K562 (cell line): ENCODE measurements around the gene HEXIM2. TPM values are rescaled to one million over a fixed set of nuclear protein-coding genes. Genes with fewer than 3 reads are reported as not detected.

Experiments used
- BHLHE40 ChIP-seq: IDR thresholded peaks from 2 replicates; pipeline ENCODE4 v1.6.1; 2011; ENCODE audit warnings: low read length, improper control_type of control experiment
- CHD1 ChIP-seq: fragments of 200-600 bp; sonication (generic); IDR thresholded peaks from one replicate; pipeline ENCODE4 v1.6.1; 2012; ENCODE audit warnings: mild to moderate bottlenecking, moderate library complexity, low read length, inconsistent platforms
- MAZ ChIP-seq, 2 experiments: fragments of 450-650 bp in 1 of 2; sonication (generic) in 1 of 2; formaldehyde crosslinking; IDR thresholded peaks in 1 of 2; conservative IDR thresholded peaks in 1 of 2; 2 replicates each; pipeline versions ENCODE4 v1.4.0 to v1.5.0; 2020; ENCODE audit warnings: mild to moderate bottlenecking in 1 of 2, missing genetic modification reagents in 1 of 2
- MTF1 ChIP-seq: fragments of 250-450 bp; sonication (Bioruptor Pico); IDR thresholded peaks from 2 replicates; pipeline ENCODE4 v1.9.0; 2021; ENCODE audit warnings: moderate library complexity, mild to moderate bottlenecking, inconsistent platforms, borderline replicate concordance
- POLR2AphosphoS2 ChIP-seq: IDR thresholded peaks from 2 replicates; pipeline ENCODE4 v1.6.1; 2012; ENCODE audit warnings: low read length, improper control_type of control experiment
- POLR3G ChIP-seq: IDR thresholded peaks from 2 replicates; pipeline ENCODE4 v1.6.1; 2011; ENCODE audit not compliant: insufficient read length, insufficient replicate concordance; ENCODE audit errors: extremely low read depth
- RBFOX2 ChIP-seq: fragments of 200-400 bp; formaldehyde crosslinking; IDR thresholded peaks from 2 replicates; pipeline ENCODE4 v1.6.1; 2017; ENCODE audit warnings: low read depth, mild to moderate bottlenecking, low read length, moderate library complexity
- SMARCE1 ChIP-seq: fragments of 450-650 bp; IDR thresholded peaks from 2 replicates; pipeline ENCODE4 v1.7.1; 2016; ENCODE audit warnings: mild to moderate bottlenecking
- SRF ChIP-seq, 2 experiments: fragments of 250-450, 450-650 bp in 1 of 2; sonication (Bioruptor Pico) in 1 of 2; sonication (generic) in 1 of 2; formaldehyde crosslinking; IDR thresholded peaks; 2 replicates each; pipeline versions ENCODE4 v1.5.0 to v1.5.1; 2020 to 2022; ENCODE audit warnings: mild to moderate bottlenecking in 1 of 2, missing genetic modification reagents in 1 of 2
- ZNF583 ChIP-seq: fragments of 250-450 bp; sonication (Bioruptor Pico); IDR thresholded peaks from 2 replicates; pipeline ENCODE4 v1.4.0; 2020
- ZNF766 ChIP-seq: fragments of 200-800 bp; sonication (Bioruptor generic); conservative IDR thresholded peaks from 2 replicates; pipeline ENCODE4 v1.6.1; 2016; ENCODE audit warnings: missing genetic modification characterization, missing compliant biosample characterization
- ZNF778 ChIP-seq: fragments of 450-650 bp; formaldehyde crosslinking; IDR thresholded peaks from 2 replicates; pipeline ENCODE4 v1.4.0; 2020; ENCODE audit warnings: mild to moderate bottlenecking, moderate library complexity
- ZNF79 ChIP-seq: fragments of 250-450 bp; sonication (Bioruptor Pico); IDR thresholded peaks from 2 replicates; pipeline ENCODE4 v1.4.0; 2020; ENCODE audit warnings: low read depth, mild to moderate bottlenecking, moderate library complexity
- polyA plus RNA-seq, 8 experiments: library from polyadenylated mRNA; depleted of rRNA in 4 of 8; stranded (reverse) in 5 of 8; unstranded in 3 of 8; fragments of >200 nt; fragmentation: Nextera tagmentation in 2 of 8; fragmentation: Illumina TruSeq in 1 of 8; extraction: Ambion mirVana in 2 of 8; extraction: Trizol in 1 of 8; gene quantifications; 2 replicates each; pipeline versions ENCODE4 v1.2.1 to v1.2.3, GENCODE V29; 2011 to 2014; ENCODE audit warnings: inconsistent platforms in 1 of 8, missing spikeins in 1 of 8
- total RNA-seq, 7 experiments: library from RNA; depleted of rRNA in 6 of 7; stranded (reverse); fragments of >200 nt in 6 of 7; fragmentation: Illumina TruSeq in 2 of 7; extraction: Trizol in 2 of 7; gene quantifications; 2 replicates each; pipeline versions ENCODE4 v1.2.1 to v1.2.3, GENCODE V29; 2011 to 2021; ENCODE audit warnings: low replicate concordance in 1 of 7
- TF ChIP-seq, protein P1 (sequence below): fragments of 250-450 bp; sonication (Bioruptor Pico); IDR thresholded peaks from 2 replicates; pipeline ENCODE4 v1.5.0; 2020; ENCODE audit warnings: mild to moderate bottlenecking, borderline replicate concordance
- TF ChIP-seq, protein P2 (sequence below): sonication (generic); formaldehyde crosslinking; IDR thresholded peaks from 2 replicates; pipeline ENCODE4 v1.8.0; 2022; ENCODE audit warnings: mild to moderate bottlenecking, missing genetic modification reagents
- TF ChIP-seq, protein P3 (sequence below): fragments of 450-650 bp; IDR thresholded peaks from 2 replicates; pipeline ENCODE4 v1.7.0; 2016; ENCODE audit warnings: borderline replicate concordance
- TF ChIP-seq, protein P4 (sequence below): fragments of 250-450 bp; sonication (Bioruptor Pico); IDR thresholded peaks from 2 replicates; pipeline ENCODE4 v1.4.0; 2020; ENCODE audit warnings: mild to moderate bottlenecking, moderate library complexity

The HEXIM2 gene
- total and polyA plus RNA-seq, 9 of the 15 experiments (the other 6 are each of a cell fraction or from before 2014, with no cell fraction given) = 0.69 to 3.4 (median 1.1) TPM; not detected in 2

DNA sequence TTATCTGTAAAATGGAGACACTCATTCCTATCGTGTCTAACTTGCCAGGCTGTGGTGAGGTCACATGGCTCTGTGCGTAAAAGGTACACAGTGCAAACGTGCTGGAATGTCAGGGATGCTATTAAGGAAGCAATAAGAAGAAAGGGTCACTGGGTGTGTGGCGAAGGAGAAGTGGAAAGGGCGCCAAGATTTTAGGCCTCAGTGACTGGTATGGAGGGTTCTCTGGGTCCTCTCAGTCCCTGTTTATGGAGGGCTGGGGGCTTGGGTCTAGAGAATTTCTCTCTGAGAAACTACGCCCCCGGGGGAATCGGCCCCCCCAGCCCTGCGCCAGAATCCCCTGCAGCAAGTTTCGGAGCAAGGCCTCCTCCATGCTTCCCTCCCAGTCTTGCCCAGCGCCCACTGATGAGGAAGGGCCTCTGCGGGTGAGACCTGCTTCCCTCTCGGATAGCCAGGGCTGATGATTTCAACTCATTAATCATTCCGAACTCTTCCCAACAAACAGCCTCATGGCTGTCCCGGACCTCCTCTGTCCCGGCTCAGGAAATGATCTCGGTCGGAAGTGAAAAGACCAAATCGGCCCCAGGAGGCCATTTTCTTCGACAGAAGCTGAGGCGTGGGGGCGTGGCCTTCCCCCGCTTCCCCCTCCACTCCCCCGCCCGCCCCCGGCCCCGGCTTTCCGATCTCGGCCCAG lies 14.6 kb upstream of the HEXIM2 start (continued):
- TF ChIP-seq, protein P1, sequence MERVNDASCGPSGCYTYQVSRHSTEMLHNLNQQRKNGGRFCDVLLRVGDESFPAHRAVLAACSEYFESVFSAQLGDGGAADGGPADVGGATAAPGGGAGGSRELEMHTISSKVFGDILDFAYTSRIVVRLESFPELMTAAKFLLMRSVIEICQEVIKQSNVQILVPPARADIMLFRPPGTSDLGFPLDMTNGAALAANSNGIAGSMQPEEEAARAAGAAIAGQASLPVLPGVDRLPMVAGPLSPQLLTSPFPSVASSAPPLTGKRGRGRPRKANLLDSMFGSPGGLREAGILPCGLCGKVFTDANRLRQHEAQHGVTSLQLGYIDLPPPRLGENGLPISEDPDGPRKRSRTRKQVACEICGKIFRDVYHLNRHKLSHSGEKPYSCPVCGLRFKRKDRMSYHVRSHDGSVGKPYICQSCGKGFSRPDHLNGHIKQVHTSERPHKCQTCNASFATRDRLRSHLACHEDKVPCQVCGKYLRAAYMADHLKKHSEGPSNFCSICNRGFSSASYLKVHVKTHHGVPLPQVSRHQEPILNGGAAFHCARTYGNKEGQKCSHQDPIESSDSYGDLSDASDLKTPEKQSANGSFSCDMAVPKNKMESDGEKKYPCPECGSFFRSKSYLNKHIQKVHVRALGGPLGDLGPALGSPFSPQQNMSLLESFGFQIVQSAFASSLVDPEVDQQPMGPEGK (CRISPR knock-in tag) = 0 out of 2 replicates have a peak, but pooled peaks have one; percentile 39
- TF ChIP-seq ZNF79 (CRISPR knock-in tag) (0 out of 2 replicates have a peak, but pooled peaks have one; percentile 52), BHLHE40 (peak; percentile 89), ZNF583 (CRISPR knock-in tag) (peak; percentile 60; the same call in 1 of the 2 replicates), MTF1 (CRISPR knock-in tag) (peak; percentile 60; the same call in 1 of the 2 replicates), POLR3G (no peak), MAZ (CRISPR knock-in tag; conservative IDR thresholded peaks at IDR 0.05 in 1 of 2, IDR thresholded peaks at IDR 0.05 in 1 of 2) (peak in 1 of 2 experiments; percentile 53; a peak in 1 of 4 replicates), ZNF778 (no peak), RBFOX2 (peak; percentile 71), ZNF766 (CRISPR knock-in tag) (peak; percentile 75; the same call in 1 of the 2 replicates), POLR2AphosphoS2 (peak; percentile 69; the same call in 1 of the 2 replicates), CHD1 (peak; percentile 74), SRF (CRISPR knock-in tag; IDR thresholded peaks at IDR 0.05) (peak in 1 of 2 experiments; percentile 75; a peak in 1 of 4 replicates), SMARCE1 (peak; percentile 65; the same call in 1 of the 2 replicates)
- TF ChIP-seq, protein P2, sequence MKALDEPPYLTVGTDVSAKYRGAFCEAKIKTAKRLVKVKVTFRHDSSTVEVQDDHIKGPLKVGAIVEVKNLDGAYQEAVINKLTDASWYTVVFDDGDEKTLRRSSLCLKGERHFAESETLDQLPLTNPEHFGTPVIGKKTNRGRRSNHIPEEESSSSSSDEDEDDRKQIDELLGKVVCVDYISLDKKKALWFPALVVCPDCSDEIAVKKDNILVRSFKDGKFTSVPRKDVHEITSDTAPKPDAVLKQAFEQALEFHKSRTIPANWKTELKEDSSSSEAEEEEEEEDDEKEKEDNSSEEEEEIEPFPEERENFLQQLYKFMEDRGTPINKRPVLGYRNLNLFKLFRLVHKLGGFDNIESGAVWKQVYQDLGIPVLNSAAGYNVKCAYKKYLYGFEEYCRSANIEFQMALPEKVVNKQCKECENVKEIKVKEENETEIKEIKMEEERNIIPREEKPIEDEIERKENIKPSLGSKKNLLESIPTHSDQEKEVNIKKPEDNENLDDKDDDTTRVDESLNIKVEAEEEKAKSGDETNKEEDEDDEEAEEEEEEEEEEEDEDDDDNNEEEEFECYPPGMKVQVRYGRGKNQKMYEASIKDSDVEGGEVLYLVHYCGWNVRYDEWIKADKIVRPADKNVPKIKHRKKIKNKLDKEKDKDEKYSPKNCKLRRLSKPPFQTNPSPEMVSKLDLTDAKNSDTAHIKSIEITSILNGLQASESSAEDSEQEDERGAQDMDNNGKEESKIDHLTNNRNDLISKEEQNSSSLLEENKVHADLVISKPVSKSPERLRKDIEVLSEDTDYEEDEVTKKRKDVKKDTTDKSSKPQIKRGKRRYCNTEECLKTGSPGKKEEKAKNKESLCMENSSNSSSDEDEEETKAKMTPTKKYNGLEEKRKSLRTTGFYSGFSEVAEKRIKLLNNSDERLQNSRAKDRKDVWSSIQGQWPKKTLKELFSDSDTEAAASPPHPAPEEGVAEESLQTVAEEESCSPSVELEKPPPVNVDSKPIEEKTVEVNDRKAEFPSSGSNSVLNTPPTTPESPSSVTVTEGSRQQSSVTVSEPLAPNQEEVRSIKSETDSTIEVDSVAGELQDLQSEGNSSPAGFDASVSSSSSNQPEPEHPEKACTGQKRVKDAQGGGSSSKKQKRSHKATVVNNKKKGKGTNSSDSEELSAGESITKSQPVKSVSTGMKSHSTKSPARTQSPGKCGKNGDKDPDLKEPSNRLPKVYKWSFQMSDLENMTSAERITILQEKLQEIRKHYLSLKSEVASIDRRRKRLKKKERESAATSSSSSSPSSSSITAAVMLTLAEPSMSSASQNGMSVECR (CRISPR knock-in tag) = no peak
- TF ChIP-seq, protein P3, sequence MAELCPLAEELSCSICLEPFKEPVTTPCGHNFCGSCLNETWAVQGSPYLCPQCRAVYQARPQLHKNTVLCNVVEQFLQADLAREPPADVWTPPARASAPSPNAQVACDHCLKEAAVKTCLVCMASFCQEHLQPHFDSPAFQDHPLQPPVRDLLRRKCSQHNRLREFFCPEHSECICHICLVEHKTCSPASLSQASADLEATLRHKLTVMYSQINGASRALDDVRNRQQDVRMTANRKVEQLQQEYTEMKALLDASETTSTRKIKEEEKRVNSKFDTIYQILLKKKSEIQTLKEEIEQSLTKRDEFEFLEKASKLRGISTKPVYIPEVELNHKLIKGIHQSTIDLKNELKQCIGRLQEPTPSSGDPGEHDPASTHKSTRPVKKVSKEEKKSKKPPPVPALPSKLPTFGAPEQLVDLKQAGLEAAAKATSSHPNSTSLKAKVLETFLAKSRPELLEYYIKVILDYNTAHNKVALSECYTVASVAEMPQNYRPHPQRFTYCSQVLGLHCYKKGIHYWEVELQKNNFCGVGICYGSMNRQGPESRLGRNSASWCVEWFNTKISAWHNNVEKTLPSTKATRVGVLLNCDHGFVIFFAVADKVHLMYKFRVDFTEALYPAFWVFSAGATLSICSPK = no peak
- TF ChIP-seq, protein P4, sequence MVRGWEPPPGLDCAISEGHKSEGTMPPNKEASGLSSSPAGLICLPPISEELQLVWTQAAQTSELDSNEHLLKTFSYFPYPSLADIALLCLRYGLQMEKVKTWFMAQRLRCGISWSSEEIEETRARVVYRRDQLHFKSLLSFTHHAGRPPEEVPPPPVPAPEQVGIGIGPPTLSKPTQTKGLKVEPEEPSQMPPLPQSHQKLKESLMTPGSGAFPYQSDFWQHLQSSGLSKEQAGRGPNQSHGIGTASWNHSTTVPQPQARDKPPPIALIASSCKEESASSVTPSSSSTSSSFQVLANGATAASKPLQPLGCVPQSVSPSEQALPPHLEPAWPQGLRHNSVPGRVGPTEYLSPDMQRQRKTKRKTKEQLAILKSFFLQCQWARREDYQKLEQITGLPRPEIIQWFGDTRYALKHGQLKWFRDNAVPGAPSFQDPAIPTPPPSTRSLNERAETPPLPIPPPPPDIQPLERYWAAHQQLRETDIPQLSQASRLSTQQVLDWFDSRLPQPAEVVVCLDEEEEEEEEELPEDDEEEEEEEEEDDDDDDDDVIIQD (CRISPR knock-in tag) = peak; percentile 71; the same call in 1 of the 2 replicates
